Suppressor macrophage (primary cell): ENCODE measurements around the gene RUFY3.
"Not testable (repeated sequence)": the region's sequence is repeated elsewhere in the genome, so short reads cannot be mapped to it uniquely, and the experiment has no call there.

Experiments
- DNase-seq, 4 experiments: peaks; one replicate each; pipeline ENCODE4 v3.0.0-alpha.2; 2020 to 2022

Gene RUFY3

DNA sequence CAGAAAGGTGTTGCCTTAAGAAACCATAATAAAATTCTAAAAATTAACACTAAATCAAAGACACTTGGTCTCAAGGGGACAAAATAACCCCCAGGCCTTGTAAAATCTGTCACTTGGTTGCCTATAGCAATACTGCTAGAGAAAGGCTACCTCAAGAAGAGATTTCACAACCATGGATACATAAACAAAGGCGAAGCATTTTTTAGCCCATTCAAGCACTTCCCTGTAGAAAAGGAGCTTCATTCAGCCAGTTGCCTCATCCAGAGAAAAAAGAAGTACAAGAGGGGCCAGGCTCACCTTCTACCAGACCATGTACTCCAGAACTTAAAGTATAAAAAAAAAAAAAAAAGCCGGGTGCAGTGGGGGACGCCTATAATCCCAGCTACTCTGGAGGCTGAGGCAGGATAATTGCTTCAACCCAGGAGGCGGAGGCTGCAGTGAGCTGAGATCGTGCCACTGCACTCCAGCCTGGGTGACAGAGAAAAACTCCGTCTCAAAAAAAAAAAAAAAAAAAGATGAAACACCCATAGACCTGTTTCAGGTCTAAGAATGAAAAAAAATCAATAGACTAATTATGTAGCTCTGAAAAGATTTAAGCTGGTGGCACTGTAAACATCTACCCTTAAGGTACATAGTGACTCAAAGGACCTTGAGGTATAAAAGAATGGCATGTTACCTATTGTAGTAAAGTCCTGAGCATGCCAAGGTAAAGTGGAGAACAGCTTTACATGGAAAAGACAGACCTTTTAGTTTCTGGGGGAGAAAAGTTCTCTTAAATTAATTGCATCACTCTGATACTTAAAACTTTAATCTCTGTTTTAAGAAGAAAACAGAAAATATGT lies 18.0 kb downstream of the RUFY3 start:
- peak in 3 of 4 experiments; percentile 29 to 63 (median 53) for DNase-seq

DNA sequence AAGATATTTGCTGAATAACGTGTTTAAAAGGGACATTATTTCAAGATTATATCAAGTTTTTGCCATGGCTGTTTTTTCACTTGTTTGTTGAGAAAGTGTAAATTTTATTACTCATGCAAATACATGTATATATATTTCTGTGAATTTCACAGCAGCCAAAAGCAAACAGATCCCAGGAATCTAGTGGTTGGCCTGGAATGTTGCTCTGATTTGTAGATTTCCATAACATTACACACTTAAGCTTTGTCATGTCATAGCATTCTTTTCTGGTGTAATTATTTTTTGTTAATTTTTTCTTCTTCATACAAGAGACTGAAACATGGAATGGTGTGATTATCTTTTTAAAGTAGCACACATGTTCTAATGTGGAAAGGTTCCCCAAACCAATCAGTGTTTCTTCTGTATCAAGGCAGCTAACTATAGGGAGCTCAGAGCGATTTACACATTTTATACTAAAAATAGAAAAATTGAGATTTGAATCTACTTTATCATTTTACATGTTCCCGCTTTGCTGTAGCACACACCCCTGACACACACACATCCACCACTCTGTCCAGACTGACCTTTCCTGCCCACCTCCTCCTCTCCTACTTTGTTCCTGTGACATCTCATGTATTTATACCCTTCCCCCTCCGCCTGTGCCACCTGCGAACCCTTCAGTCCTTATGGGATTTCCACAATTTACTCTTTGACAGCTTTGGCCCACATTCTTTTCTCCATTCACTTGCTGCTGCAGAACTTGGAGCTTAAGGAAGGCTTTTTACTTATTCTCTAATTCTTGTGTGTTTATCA lies 20.3 kb downstream of the RUFY3 start:
- DNase-seq = no peak

DNA sequence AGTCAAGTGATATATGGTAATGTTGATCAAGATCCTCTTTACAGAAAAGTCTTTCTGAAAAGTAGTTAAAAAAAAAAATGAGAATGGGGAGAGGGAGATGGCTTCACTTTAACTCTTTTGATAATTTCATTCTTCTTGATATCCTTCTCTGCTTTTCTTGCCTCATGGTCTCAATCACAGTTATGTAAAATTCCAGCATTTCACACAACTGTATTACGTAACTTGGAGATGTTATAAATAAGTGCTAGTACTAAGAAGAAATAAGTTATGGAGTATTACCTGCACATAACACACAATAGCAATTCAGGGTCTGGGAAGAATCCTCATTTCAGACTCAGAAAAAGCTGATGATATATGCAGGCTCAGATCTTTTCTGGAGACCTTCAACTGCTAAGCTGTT lies 22.0 kb downstream of the RUFY3 start:
- no peak for DNase-seq

DNA sequence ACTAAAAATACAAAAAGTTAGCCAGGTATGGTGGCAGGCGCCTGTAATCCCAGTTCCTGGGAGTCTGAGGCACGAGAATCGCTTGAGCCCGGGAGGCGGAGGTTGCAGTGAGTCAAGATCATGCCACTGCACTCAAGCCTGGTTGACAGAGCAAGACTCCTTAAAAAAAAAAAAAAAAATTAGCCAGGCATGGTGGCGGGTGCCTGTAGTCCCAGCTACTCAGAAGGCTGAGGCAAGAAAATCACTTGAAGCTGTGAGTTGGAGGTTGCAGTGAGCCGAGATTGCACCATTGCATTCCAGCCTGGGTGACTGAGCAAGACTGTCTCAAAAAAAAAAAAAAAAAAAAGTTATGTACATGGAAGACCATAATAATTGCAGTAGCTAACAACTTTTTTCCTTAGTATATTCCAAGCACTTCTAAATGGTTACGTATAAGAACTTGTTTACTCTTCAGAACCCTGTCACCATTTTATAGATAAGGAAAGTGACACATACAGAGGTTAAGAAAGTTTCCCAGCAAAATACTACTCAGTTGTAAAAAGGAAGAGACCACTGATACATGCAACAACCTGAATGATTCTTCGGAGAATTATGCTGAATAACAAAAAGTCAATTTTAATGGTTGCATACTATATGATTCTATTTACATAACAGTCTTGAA lies 24.5 kb downstream of the RUFY3 start:
- DNase-seq = peak in 1 of 4 experiments; percentile 9

DNA sequence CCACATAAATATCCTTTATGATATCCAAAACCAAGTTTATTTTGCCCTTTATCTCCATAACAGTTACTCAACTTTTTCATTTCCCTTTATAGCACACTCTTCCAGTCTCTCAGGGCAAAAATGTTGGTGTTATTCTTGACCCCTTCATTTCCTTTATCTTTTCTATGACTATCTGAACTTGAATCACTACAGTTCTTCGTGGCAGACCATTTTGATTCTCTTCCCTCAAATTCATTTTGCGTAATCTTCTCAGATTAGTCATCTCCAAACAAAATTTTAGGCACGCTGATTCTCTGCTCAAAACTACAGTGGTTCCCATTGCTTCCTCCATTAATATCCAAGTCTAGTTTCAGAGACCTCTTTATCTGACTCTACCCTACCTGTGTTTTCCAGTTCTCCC lies 26.1 kb downstream of the RUFY3 start:
- DNase-seq = peak in 2 of 4 experiments; percentile 43 to 48

DNA sequence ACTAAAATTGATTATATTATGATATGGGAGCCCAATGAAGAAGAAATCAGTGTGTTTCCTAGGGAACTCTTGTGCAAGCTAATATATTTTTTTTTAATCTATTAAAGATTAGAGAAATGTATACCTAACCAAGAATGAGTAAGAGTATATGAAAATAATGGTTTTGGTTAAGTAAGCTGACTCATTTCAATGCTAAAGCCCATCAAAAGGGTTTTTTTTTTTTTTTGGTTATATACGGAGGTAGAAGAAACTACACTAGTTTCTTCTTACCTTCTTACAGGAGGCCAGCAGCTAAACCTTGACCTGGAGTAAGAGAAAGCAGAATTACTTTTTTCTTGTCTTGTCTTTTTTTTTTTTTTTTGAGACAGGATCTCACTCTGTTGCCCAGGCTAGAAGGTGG lies 27.5 kb downstream of the RUFY3 start:
- DNase-seq = no peak

DNA sequence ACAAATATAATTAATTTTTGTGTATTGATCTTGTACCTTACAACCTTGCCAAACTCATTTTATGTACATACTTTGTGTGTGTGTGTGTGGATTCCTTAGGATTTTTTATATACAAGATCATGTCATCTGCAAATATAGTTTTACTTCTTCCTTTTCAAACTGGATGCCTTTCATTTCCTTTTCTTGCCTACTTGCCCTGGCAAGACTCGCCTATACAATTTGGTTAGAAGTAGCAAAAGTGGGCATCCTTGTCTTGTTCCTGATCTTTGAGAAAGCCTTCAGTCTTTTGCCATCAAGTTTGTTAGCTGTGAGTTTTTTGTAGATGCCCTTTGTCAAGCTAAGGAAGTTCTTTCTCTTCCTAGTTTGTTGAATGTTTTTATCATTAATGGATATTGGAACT lies 30.5 kb downstream of the RUFY3 start:
- peak in 3 of 4 experiments; percentile 10 to 58 (median 40) for DNase-seq

DNA sequence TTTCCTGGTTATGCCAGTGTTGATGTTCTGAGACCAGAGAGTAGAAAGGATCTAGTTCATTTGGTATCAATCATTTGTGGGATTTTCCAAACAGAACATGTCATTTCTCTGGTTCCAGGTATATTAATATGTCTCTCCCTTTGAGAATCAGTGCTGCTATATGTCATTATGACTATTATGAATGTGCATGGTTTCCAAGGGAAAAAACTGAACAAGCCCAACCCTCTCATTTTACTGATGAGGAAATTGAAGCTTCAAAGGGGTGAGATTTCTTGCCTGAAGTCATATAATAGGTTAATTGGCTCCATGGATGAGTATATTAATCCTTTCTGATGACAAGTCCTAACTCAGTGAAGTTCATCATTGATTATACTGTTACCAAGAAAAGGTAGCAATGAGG lies 31.9 kb downstream of the RUFY3 start:
- DNase-seq = no peak

DNA sequence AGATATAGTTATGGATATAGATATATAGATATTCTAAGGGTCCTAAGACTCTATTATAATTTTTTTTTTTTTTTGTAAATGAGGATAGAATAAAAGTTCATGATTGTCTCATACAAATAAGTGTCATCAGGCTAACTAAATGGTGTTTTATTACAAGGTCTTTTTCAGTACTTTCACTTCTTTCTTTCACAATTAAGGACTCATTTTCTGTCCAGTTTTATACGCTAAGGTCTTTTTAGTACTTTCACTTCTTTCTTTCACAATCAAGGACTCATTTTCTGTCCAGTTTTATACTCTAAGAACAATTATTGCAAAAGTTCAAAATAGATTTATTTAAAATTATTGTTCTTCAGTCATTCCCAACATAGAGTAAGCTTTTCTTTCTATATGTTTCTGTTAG lies 32.7 kb downstream of the RUFY3 start:
- peak in 2 of 4 experiments; percentile 63 to 66 for DNase-seq

DNA sequence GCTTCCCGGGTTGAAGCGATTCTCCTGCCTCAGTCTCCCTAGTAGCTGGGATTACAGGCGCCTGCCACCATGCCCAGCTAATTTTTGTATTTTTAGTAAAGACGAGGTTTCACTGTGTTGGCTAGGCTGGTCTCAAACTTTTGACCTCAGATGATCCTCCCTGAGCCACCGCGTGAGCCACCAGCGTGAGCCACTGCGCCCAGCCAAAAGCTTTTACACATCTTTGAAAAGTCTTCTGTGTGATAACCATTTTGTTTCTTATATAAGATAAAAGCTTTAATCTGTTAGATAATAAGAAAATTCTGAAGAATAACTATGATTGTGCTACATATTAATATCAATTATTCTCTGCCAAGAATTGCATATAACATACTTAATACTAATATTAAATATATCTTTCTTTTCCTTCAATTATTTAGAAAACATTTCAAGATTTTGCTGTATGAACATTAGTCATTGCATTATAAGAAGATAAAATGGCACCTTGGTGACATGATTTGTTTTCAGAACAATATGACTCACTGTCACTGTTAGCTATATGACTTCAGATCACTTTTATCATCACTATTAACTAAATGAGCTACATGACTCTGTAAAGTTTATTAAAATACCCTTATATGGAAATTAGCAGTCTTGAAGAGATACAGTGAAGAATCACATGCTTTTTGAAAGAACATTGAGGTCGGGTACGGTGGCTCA lies 33.4 kb downstream of the RUFY3 start:
- DNase-seq = peak in 1 of 4 experiments; percentile 19

DNA sequence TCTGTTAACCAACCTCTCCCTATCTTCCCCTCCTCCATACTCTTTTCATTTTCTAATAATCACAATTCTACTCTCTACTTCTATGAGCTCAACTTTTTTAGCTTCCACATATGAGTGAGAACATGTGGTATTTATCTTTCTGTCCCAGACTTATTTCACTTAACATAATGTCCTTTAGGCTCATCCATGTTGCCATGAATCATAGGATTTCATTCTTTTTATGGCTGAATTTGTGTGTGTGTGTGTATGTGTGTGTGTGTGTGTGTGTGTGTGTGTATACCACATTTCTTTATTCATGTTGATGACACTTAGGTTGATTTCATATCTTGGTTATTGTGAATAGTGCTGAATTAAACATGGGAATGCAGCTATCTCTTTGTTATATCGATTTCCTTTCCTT lies 37.4 kb downstream of the RUFY3 start:
- no peak for DNase-seq

DNA sequence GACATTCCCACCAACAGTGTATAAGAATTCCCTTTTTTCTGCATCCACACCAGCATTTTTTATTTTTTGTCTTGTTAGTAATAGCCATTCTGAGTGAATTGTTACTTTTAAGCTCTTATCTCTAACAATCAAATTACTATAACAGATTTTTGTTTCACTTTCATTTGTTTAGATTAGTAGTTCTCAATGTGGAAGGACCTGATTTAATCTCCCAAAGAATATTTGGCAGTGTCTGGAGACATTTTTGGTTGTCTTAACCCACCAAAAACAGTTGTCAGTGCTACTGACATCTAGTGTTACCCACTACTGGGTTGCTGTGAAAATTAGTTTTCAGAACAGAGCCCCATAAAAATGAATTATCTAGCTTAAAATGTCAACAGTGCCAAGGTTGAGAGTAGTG lies 37.9 kb downstream of the RUFY3 start:
- no peak for DNase-seq

DNA sequence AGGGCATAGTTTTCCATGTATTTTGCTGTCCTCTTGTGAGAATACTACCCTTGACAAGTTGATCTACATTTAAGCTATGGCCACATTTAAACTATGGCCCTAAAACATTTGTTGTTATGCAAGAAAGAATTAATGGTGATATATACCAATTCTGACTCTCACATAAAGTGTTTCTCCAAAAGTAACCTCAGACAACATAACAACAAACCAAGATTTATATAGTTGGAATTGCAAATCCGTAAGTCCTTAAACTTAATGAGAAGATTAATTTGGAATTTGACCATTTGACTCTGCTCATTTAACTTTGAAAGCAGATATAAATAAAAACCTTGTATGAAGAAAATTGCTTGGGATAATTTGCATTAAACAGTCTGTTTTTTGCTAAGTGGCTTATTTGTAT lies 38.9 kb downstream of the RUFY3 start:
- no peak for DNase-seq

DNA sequence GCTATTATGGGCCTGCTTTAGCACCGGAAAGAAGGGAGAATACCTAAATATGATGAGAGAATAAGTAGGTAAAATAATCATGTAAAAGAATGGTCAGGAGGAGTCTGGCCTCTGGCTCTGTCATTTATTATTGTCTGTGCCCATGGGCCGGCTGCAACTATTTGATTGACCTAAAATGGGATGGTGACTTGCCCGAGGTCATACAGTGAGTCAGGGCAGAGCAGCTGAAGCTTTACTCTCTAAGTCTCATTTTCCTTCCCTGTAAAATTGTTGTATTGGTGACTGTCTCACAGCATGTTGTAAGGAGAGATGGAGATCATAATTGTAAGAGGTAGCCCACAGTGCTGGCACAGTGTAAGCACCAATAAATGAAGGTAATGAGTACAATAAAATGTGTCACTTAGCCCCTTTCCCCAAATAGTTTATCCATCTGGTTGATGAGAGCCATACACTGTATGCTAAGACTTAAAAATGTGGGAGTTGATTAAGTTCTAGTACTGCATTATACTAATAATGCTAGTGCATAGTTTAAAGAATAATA lies 39.6 kb downstream of the RUFY3 start:
- DNase-seq = no peak

DNA sequence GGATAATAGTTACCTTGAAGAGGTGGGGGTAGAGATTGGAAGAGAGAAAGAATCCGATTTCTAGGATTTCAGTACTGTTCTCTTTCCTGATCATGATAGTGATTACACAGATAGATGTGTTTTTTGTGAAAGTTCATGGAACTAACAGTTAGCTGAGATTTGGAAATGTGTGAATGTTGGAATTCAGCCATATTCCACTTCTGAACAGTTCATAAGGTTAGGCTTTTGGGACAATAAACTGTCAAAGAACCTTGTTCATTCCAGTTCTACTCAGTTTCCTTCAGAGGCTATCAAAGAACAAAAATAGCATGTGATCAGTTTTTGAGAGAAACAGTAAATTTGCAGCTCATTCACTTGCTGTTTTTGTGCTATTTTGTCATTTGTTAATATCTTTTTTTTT lies 43.6 kb downstream of the RUFY3 start:
- DNase-seq = no peak

DNA sequence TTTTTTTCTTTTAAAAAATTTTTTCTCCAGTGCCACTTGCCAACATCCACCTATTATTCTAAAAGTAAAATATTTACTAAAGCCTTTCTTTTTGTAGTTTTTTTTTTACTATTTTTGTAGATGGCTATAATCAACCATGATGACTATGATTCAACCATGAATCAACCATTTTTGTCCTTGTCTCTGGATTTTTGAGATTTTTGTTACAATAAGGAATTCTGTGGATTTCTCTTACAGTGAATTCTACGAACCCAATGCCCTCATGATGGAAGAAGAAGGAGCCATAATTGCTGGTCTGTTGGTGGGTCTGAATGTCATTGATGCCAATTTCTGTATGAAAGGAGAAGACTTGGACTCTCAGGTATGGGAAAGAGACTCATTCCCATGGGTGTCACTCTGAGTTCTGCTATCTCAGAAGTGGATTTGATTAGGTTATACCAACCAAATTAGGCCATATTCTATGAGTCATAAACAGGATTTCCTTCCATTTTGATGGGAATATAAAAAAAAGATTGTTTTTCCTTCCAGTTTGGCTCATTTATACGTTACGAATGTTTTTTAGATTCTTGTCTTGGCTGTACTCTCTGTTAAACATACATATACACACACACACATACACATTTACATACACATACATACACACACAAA lies 46.7 kb downstream of the RUFY3 start:
- DNase-seq = no peak

DNA sequence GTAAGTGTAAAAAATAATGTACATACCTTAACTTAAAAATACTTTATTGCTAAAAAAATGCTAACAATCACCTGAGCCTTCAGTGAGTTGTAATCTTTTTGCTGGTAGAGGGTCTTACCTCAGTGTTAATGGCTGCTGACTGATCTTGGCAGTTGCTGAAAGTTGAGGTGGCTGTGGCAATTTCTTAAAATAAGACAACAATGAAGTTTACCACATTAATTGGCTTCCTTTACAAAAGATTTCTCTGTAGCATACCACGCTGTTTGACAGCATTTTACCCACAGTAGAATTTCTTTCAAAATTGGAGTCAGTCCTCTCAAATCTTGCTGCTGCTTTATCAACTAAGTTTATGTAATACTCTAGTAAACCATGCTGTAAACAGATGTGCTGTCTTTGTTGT lies 47.6 kb downstream of the RUFY3 start:
- DNase-seq = not testable (repeated sequence)

DNA sequence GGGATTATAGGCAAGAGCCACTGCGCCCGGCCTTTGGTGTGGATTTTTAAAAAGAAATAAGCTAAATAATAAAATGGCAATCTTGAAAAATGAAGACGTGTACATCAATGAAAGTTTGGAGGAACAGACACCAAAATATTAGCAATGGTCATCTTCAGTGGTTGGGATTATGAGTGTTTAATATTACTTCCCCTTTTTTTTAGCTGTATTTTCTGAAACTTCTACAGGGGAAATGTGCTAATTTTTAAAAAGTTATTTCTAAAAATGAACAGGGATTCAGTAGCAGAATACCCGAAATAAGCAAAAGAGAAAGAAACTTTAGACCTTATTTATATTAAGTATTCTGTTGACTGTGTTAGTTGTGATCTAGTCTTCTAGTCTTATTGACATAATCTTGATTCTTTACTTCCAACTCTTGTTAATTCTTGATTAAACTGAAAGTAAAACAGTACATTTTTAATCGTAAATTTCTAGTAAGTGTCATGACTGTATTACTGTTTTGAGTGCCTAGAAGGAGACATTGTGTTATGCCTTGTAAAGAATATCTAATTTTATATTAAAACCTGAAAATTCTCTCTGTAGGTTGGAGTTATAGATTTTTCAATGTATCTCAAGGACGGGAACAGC lies 51.3 kb downstream of the RUFY3 start:
- peak in 2 of 4 experiments; percentile 50 to 56 for DNase-seq

DNA sequence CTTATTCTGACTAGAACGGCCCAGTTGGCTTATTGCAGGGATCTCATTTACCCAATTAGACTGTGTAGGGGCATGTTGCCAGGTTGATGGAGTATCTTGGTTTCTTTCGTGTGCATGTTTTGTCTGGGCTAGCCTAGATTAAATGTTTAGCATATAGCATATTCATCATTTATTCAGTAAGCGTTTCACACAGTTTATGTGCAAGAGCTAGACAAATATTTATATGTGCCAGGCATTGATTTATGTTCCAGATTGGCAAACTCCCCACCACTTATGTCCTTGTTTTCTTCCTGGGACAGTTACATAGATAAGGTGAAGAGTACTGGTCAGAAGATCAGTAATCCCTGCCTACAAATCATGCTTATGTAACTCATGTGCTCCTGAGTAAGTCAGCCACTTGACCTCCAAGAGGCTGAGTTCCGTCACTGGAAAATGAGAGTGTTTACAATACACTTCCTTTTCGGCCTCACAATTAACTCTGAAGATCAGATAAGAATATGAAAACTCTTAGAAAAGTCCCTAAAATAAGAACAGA lies 57.2 kb downstream of the RUFY3 start:
- peak; percentile 27 to 65 (median 56) for DNase-seq

DNA sequence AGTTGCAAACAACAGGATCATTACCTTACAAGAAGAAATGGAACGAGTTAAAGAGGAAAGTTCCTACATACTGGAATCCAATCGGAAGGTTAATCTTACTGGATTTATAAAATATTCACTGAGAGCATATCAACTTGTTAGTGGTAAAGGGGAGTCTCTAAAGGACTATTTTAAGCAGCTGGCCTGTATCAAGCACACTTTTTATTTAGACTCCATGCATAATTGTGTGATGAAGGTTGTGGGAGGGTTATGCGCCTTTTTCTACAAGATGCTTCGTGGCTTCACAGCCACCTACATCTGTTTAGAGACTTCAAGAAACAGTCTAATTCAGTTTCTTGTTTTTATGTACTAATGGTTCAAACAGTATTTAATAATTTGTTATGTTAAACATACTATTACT lies 61.3 kb downstream of the RUFY3 start:
- no peak for DNase-seq

DNA sequence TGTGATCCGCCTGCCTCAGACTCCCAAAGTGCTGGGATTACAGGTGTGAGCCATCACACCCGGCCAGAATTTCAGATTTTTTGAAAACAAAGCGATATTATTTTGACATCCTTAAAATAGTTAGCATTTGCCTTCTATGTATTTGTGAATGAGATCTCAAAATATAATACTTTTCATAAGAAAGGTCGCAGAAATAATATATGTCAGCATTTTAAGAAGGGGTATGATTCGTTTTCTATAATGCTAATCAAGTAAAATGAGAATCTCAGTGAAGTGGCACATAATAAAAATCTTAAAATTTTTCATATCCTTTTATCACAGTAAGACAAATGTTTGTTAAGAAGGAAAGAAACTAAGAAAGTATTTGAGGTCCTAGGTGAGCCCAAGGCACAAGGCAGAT lies 65.7 kb downstream of the RUFY3 start:
- no peak for DNase-seq
